ENCODE data around the gene CSNK1G2. TPM values are rescaled to one million over a fixed set of nuclear protein-coding genes. Genes with fewer than 3 reads are reported as not detected.

The CSNK1G2 gene
- polyA plus RNA-seq, 2 of the 4 experiments (the other 2 are of a cell fraction), result 15.5 to 42.0 TPM

DNA sequence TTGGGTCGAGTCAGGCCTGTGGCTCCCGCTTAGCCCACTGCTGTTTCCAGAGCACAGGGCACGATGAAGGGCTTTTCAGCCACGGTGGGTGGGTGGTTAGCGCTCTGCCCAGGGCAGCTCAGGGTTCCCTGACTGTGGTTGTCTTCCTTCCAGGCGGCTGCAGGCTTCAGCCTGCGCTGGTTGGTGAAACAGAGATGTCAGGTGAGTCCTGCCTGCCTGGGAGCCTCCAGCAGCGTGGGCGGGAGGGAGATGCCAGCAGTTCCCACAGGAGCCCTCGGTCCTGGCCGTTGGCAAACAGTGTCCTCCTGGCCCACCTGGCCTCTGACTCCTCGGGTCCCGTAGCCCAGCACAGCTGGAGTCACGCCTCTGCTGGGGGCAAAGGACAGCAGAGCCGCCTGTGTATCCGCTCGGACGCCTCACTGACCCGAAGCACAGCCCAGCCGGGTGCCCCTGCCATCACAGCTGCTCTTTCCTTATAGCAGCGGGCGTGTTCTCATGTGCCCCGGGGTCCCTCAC, 26.1 kb upstream of the CSNK1G2 start:
- WGBS (ENCODE audit: missing lambda C conversion rate), result 92% methylated on average over 9 of the region's 23 CpGs

DNA sequence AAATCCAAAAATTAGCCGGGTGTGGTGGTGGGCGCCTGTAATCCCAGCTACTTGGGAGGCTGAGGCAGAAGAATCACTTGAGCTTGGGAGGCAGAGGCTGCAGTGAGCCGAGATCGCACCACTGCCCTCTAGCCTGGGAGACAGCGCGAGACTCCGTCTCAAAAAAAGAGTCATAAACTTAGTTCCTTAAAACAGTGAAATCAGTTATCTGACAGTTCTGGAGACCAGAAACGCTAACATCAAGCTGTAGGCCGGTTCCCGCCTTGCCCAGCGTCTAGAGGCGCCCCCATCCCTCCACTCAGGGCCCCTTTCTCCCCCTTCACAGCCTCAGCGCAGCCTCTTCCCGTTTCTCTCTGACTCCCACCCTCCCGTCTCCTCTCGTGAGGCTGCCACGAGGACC, 23.8 kb upstream of the CSNK1G2 start:
- POLR2A ChIA-PET, result interaction anchor here (0.6 kb wide), 1 partner anchor 10 kb away, joined by 3 read pairs; no protein-coding TSS in a partner anchor
- no peak for DNase-seq (ENCODE audit: low read depth in 1 of 2, low spot score in 1 of 2)
- no peak for FAIRE-seq
- no peak for ATAC-seq
- no peaks in the 10 kb centered on the region for H3K4me1 ChIP-seq
- no peak overlapping the region for H3K27ac ChIP-seq
- 94% methylated on average over 17 of the region's 17 CpGs for WGBS (ENCODE audit: missing lambda C conversion rate)
- no peak overlapping the region for H3K4me2 ChIP-seq
- no peaks in the 10 kb centered on the region for H3K9me3 ChIP-seq
- CTCF ChIA-PET, result no interaction called here
- H3K4me3 ChIP-seq, result no peak overlapping the region
- TF ChIP-seq GATA3 (IDR thresholded peaks at IDR 0.05; ENCODE audit: borderline replicate concordance) (no peak), EHMT2 (IDR thresholded peaks at IDR 0.05; ENCODE audit: low read depth) (no peak), TP53 (CRISPR knock-in tag; IDR thresholded peaks at IDR 0.05) (no peak), EHF (CRISPR knock-in tag; IDR thresholded peaks at IDR 0.05) (no peak), MAFK (IDR thresholded peaks at IDR 0.05; ENCODE audit: partially characterized antibody) (no peak), NR3C1 (IDR thresholded peaks at IDR 0.05) (no peak)
- TF ChIP-seq, protein P1, sequence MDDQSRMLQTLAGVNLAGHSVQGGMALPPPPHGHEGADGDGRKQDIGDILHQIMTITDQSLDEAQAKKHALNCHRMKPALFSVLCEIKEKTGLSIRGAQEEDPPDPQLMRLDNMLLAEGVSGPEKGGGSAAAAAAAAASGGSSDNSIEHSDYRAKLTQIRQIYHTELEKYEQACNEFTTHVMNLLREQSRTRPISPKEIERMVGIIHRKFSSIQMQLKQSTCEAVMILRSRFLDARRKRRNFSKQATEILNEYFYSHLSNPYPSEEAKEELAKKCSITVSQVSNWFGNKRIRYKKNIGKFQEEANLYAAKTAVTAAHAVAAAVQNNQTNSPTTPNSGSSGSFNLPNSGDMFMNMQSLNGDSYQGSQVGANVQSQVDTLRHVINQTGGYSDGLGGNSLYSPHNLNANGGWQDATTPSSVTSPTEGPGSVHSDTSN (IDR thresholded peaks at IDR 0.05), result no peak
- TF ChIP-seq, protein P2, sequence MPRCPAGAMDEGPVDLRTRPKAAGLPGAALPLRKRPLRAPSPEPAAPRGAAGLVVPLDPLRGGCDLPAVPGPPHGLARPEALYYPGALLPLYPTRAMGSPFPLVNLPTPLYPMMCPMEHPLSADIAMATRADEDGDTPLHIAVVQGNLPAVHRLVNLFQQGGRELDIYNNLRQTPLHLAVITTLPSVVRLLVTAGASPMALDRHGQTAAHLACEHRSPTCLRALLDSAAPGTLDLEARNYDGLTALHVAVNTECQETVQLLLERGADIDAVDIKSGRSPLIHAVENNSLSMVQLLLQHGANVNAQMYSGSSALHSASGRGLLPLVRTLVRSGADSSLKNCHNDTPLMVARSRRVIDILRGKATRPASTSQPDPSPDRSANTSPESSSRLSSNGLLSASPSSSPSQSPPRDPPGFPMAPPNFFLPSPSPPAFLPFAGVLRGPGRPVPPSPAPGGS (IDR thresholded peaks at IDR 0.05), result no peak
- TF ChIP-seq, protein P3, sequence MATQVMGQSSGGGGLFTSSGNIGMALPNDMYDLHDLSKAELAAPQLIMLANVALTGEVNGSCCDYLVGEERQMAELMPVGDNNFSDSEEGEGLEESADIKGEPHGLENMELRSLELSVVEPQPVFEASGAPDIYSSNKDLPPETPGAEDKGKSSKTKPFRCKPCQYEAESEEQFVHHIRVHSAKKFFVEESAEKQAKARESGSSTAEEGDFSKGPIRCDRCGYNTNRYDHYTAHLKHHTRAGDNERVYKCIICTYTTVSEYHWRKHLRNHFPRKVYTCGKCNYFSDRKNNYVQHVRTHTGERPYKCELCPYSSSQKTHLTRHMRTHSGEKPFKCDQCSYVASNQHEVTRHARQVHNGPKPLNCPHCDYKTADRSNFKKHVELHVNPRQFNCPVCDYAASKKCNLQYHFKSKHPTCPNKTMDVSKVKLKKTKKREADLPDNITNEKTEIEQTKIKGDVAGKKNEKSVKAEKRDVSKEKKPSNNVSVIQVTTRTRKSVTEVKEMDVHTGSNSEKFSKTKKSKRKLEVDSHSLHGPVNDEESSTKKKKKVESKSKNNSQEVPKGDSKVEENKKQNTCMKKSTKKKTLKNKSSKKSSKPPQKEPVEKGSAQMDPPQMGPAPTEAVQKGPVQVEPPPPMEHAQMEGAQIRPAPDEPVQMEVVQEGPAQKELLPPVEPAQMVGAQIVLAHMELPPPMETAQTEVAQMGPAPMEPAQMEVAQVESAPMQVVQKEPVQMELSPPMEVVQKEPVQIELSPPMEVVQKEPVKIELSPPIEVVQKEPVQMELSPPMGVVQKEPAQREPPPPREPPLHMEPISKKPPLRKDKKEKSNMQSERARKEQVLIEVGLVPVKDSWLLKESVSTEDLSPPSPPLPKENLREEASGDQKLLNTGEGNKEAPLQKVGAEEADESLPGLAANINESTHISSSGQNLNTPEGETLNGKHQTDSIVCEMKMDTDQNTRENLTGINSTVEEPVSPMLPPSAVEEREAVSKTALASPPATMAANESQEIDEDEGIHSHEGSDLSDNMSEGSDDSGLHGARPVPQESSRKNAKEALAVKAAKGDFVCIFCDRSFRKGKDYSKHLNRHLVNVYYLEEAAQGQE (IDR thresholded peaks at IDR 0.05), result no peak

More for the DNA sequence above, 26.1 kb upstream of the CSNK1G2 start:
- Histone ChIP-seq H3K4me3 (no peak overlapping the region), H3K4me2 (no peak overlapping the region), H3K9me3 (no peaks in the 10 kb centered on the region), H3K4me1 (no peaks in the 10 kb centered on the region), H3K27ac (no peak overlapping the region)
- ChIA-PET POLR2A (no interaction called here), CTCF (interaction anchor here (3.1 kb wide), 1 partner anchor 14 kb away, joined by 12 read pairs; no protein-coding TSS in a partner anchor)
- DNase-seq (ENCODE audit: low read depth in 1 of 2, low spot score in 1 of 2) (no peak), ATAC-seq (no peak; a peak in 1 of 6 replicates), FAIRE-seq (no peak)
- TF ChIP-seq CHD4 (IDR thresholded peaks at IDR 0.05; ENCODE audit: borderline replicate concordance), result no peak
- no peak for TF ChIP-seq RARB (CRISPR knock-in tag; IDR thresholded peaks at IDR 0.05)
- TF ChIP-seq, protein P4, sequence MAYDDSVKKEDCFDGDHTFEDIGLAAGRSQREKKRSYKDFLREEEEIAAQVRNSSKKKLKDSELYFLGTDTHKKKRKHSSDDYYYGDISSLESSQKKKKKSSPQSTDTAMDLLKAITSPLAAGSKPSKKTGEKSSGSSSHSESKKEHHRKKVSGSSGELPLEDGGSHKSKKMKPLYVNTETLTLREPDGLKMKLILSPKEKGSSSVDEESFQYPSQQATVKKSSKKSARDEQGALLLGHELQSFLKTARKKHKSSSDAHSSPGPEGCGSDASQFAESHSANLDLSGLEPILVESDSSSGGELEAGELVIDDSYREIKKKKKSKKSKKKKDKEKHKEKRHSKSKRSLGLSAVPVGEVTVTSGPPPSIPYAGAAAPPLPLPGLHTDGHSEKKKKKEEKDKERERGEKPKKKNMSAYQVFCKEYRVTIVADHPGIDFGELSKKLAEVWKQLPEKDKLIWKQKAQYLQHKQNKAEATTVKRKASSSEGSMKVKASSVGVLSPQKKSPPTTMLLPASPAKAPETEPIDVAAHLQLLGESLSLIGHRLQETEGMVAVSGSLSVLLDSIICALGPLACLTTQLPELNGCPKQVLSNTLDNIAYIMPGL (CRISPR knock-in tag; IDR thresholded peaks at IDR 0.05; ENCODE audit: borderline replicate concordance), result no peak

DNA sequence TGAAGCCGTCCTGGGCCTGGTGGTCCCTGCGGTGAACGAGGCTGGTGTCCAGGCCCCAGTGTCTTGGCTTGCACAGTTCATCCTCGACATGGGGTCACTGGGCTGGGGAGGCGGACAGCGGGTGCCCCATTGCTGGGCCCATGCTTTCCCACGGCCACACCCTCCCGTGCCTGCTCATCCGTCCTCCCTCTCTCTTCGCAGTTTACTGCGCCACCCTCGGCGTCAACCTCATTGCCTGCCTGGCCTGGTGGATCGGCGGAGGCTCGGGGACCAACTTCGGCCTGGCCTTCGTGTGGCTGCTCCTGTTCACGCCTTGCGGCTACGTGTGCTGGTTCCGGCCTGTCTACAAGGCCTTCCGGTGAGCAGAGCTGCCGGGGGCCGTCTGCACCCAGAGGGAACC, 23.0 kb upstream of the CSNK1G2 start:
- Histone ChIP-seq H3K4me3 (no peak overlapping the region), H3K9me3 (no peaks in the 10 kb centered on the region), H3K4me1 (no peaks in the 10 kb centered on the region), H3K4me2 (no peak overlapping the region), H3K27ac (no peak overlapping the region)
- FAIRE-seq, result no peak
- ChIA-PET CTCF (no interaction called here), POLR2A (no interaction called here)
- no peak for ATAC-seq
- TF ChIP-seq ESRRA (IDR thresholded peaks at IDR 0.05; ENCODE audit: borderline replicate concordance, low read length), result no peak
- TF ChIP-seq RFX5 (IDR thresholded peaks at IDR 0.05), result no peak
- no peak for TF ChIP-seq RARB (CRISPR knock-in tag; IDR thresholded peaks at IDR 0.05)
- TF ChIP-seq BHLHE40 (IDR thresholded peaks at IDR 0.05; ENCODE audit: low read depth, low read length), result no peak
- TF ChIP-seq FOSL2 (IDR thresholded peaks at IDR 0.05), result no peak
- TF ChIP-seq FOSL2 (CRISPR knock-in tag; IDR thresholded peaks at IDR 0.05), result no peak
- no peak for DNase-seq (ENCODE audit: low read depth in 1 of 2, low spot score in 1 of 2)
- WGBS (ENCODE audit: missing lambda C conversion rate), result 94% methylated on average over 19 of the region's 25 CpGs

Measured in A549 (cell line).